Endothelial cell of umbilical vein (primary cell): ENCODE results near the gene CNTNAP4.

Experiments used
- CTCF ChIP-seq, 2 donors: IDR thresholded peaks; 1 replicate in 1 of 2; 2 replicates in 1 of 2; pipeline ENCODE4 v1.5.1; 2011; ENCODE audit warnings: low read length in 2 of 2, mild to moderate bottlenecking in 2 of 2, moderate library complexity in 2 of 2, control low read depth in 1 of 2, inconsistent platforms in 1 of 2, low read depth in 1 of 2; ENCODE audit not compliant: insufficient read depth in 1 of 2; ENCODE audit errors: extremely low read depth in 1 of 2
- EZH2 ChIP-seq: IDR thresholded peaks from 2 replicates; pipeline ENCODE4 v1.6.1; 2012; ENCODE audit warnings: borderline replicate concordance, low read depth, mild to moderate bottlenecking, moderate library complexity, low read length, inconsistent platforms; ENCODE audit not compliant: severe bottlenecking
- GATA2 ChIP-seq: IDR thresholded peaks from 2 replicates; pipeline ENCODE4 v1.7.0; 2011; ENCODE audit warnings: low read depth, mild to moderate bottlenecking, moderate library complexity, mixed read lengths, low read length; ENCODE audit not compliant: insufficient read length, insufficient read depth
- JUN ChIP-seq: IDR thresholded peaks from 2 replicates; pipeline ENCODE4 v1.6.1; 2011; ENCODE audit warnings: borderline replicate concordance, low read depth; ENCODE audit not compliant: insufficient read length, insufficient read depth
- MAX ChIP-seq: IDR thresholded peaks from 2 replicates; pipeline ENCODE4 v1.6.1; 2011; ENCODE audit not compliant: insufficient read depth, insufficient read length
- MYC ChIP-seq: IDR thresholded peaks from one replicate; pipeline ENCODE4 v1.6.1; 2011; ENCODE audit warnings: mild to moderate bottlenecking, low read depth, low read length
- POLR2A ChIP-seq: IDR thresholded peaks from 2 replicates; pipeline ENCODE4 v1.6.1; 2012; ENCODE audit warnings: low read depth, mild to moderate bottlenecking, control low read depth, low read length
- POLR2AphosphoS5 ChIP-seq: IDR thresholded peaks from 2 replicates; pipeline ENCODE4 v1.6.1; 2012; ENCODE audit warnings: low read depth, mild to moderate bottlenecking, control low read depth, low read length, moderate library complexity; ENCODE audit not compliant: insufficient read depth

- no peak for TF ChIP-seq CTCF (IDR thresholded peaks at IDR 0.05; ENCODE audit: extremely low read depth in 1 of 2, insufficient read depth in 1 of 2, low read depth in 1 of 2, low read length in 2 of 2)
- TF ChIP-seq POLR2AphosphoS5 = no peak
- no peak for TF ChIP-seq MAX
- no peak for TF ChIP-seq EZH2
- TF ChIP-seq POLR2A = no peak
- TF ChIP-seq MYC = no peak
- no peak for TF ChIP-seq GATA2
- TF ChIP-seq JUN = no peak
Observed at GRCh38 chr16:76529120-76529519, 251.9 kb downstream of the CNTNAP4 start.
